Endodermal cell (in vitro differentiated cells): ENCODE data around the gene ZNF776. TPM values are rescaled to one million over a fixed set of nuclear protein-coding genes. Genes with fewer than 3 reads are reported as not detected.

Source experiments
- DNase-seq: peaks from one replicate; pipeline ENCODE4 v3.0.0-alpha.2; 2017
- H3K27ac ChIP-seq: 2 replicates; pipeline ENCODE4 v1.5.1; 2013; ENCODE audit warnings: mild to moderate bottlenecking, low read depth, low read length, moderate library complexity
- H3K27me3 ChIP-seq: 2 replicates; pipeline ENCODE4 v1.6.1; 2013; ENCODE audit warnings: mild to moderate bottlenecking, low read length, moderate library complexity; ENCODE audit not compliant: insufficient read depth, control insufficient read depth, poor library complexity, severe bottlenecking
- H3K36me3 ChIP-seq: 2 replicates; pipeline ENCODE4 v1.7.0; 2013; ENCODE audit warnings: mild to moderate bottlenecking, low read length, moderate library complexity; ENCODE audit not compliant: control insufficient read depth, insufficient read depth
- H3K4me1 ChIP-seq: one replicate; pipeline ENCODE4 v1.7.0; 2013; ENCODE audit warnings: low read length; ENCODE audit not compliant: control insufficient read depth, insufficient read depth
- H3K4me3 ChIP-seq: 2 replicates; pipeline ENCODE4 v1.5.1; 2013; ENCODE audit warnings: mild to moderate bottlenecking, low read length, moderate library complexity
- H3K9ac ChIP-seq: 2 replicates; pipeline ENCODE4 v1.6.1; 2013; ENCODE audit warnings: mild to moderate bottlenecking, low read length, moderate library complexity; ENCODE audit not compliant: poor library complexity, severe bottlenecking; ENCODE audit errors: extremely low read depth
- H3K9me3 ChIP-seq: 2 replicates; pipeline ENCODE4 v1.6.1; 2013; ENCODE audit warnings: mild to moderate bottlenecking, low read length, moderate library complexity; ENCODE audit not compliant: control insufficient read depth
- H3K27ac Mint-ChIP-seq: 2 replicates; pipeline ENCODE4 v1.8.0; 2020; ENCODE audit warnings: mixed read lengths
- H3K27me3 Mint-ChIP-seq: 2 replicates; pipeline ENCODE4 v1.8.0; 2021; ENCODE audit warnings: mild to moderate bottlenecking, mixed read lengths; ENCODE audit not compliant: insufficient read depth
- H3K36me3 Mint-ChIP-seq: 2 replicates; pipeline ENCODE4 v1.8.0; 2020; ENCODE audit warnings: low read depth, mixed read lengths
- H3K4me1 Mint-ChIP-seq: 2 replicates; pipeline ENCODE4 v1.8.0; 2020; ENCODE audit warnings: mixed read lengths
- H3K4me3 Mint-ChIP-seq: 2 replicates; pipeline ENCODE4 v1.8.0; 2020; ENCODE audit warnings: mild to moderate bottlenecking, moderate library complexity, mixed read lengths
- H3K9me3 Mint-ChIP-seq: 2 replicates; pipeline ENCODE4 v1.8.0; 2020; ENCODE audit warnings: mild to moderate bottlenecking, mixed read lengths
- CTCF ChIP-seq: fragments of 200-600 bp; sonication (generic); conservative IDR thresholded peaks from 2 replicates; pipeline ENCODE4 v1.5.0; 2021; ENCODE audit warnings: antibody characterized with exemption, mild to moderate bottlenecking
- WGBS, 2 experiments: methylation state at CpG; one replicate each; pipeline versions ENCODE4 v1.1.5 to v1.1.7; 2013; ENCODE audit warnings: missing lambda C conversion rate in 2 of 2, mixed read lengths in 1 of 2; ENCODE audit not compliant: insufficient coverage in 1 of 2, insufficient read length in 1 of 2; 5-methylcytosine and 5-hydroxymethylcytosine counted together
- total RNA-seq, 2 donors: library from RNA; stranded (reverse); fragmentation: NEBNext Ultra II Directional in 1 of 2; extraction: Animal tissue kit (Norgen Biotek cat#: 25700) in 1 of 2; gene quantifications; 2 replicates in 1 of 2; 3 replicates in 1 of 2; pipeline ENCODE4 v1.2.1, GENCODE V29; 2021

The ZNF776 gene
- total RNA-seq, 2 donors from 2014 or later: 16.2 to 21.4 TPM

GRCh38 chr19:57773488-57773887, 26.9 kb downstream of the ZNF776 start:
- peaks cover 59% of the 10 kb centered on the region for H3K36me3 ChIP-seq
- Mint-ChIP-seq H3K27me3 (no peaks in the 10 kb centered on the region), H3K4me3 (no peak overlapping the region), H3K27ac (no peak overlapping the region), H3K36me3 (peaks cover 68% of the 10 kb centered on the region), H3K9me3 (peaks cover 30% of the 10 kb centered on the region), H3K4me1 (peaks cover 7% of the 10 kb centered on the region)
- H3K4me3 ChIP-seq: no peak overlapping the region
- H3K27ac ChIP-seq: no peak overlapping the region
- H3K4me1 ChIP-seq: no peaks in the 10 kb centered on the region
- no peaks in the 10 kb centered on the region for H3K27me3 ChIP-seq
- WGBS, 2 experiments: 96 to 100% methylated on average over 2 to 3 of the region's 3 CpGs
- no peak for TF ChIP-seq CTCF
- no peak overlapping the region for H3K9ac ChIP-seq
- H3K9me3 ChIP-seq: peaks cover 4% of the 10 kb centered on the region
- DNase-seq: no peak

GRCh38 chr19:57776764-57777296, 30.2 kb downstream of the ZNF776 start:
- no peak overlapping the region for H3K27ac Mint-ChIP-seq
- no peaks in the 10 kb centered on the region for H3K4me1 Mint-ChIP-seq

GRCh38 chr19:57778336-57778735, 31.7 kb downstream of the ZNF776 start:
- Histone ChIP-seq H3K27ac (no peak overlapping the region), H3K4me3 (no peak overlapping the region), H3K4me1 (no peaks in the 10 kb centered on the region), H3K9ac (no peak overlapping the region), H3K9me3 (peaks cover 14% of the 10 kb centered on the region), H3K27me3 (no peaks in the 10 kb centered on the region), H3K36me3 (peaks cover 77% of the 10 kb centered on the region)
- Mint-ChIP-seq H3K4me1 (no peaks in the 10 kb centered on the region), H3K9me3 (peaks cover 68% of the 10 kb centered on the region), H3K27ac (no peak overlapping the region), H3K36me3 (peaks cover 83% of the 10 kb centered on the region), H3K27me3 (no peaks in the 10 kb centered on the region), H3K4me3 (no peak overlapping the region)
- no peak for TF ChIP-seq CTCF
- WGBS, 2 experiments: 96 to 100% methylated on average over 1 to 4 of the region's 4 CpGs
- DNase-seq: no peak

More at GRCh38 chr19:57776764-57777296, 30.2 kb downstream of the ZNF776 start:
- DNase-seq: no peak
- Mint-ChIP-seq H3K9me3 (peaks cover 63% of the 10 kb centered on the region), H3K27me3 (no peaks in the 10 kb centered on the region), H3K4me3 (no peak overlapping the region), H3K36me3 (peaks cover 88% of the 10 kb centered on the region)
- no peak overlapping the region for H3K4me3 ChIP-seq
- peaks cover 14% of the 10 kb centered on the region for H3K9me3 ChIP-seq
- WGBS, 2 experiments: 79 to 86% methylated on average over 6 of the region's 6 CpGs
- no peak for TF ChIP-seq CTCF
- H3K27me3 ChIP-seq: no peaks in the 10 kb centered on the region
- H3K36me3 ChIP-seq: peaks cover 84% of the 10 kb centered on the region
- H3K4me1 ChIP-seq: no peaks in the 10 kb centered on the region
- no peak overlapping the region for H3K9ac ChIP-seq
- H3K27ac ChIP-seq: no peak overlapping the region
